Caco-2 (cell line): ENCODE data around the gene ARHGAP24. TPM values are rescaled to one million over a fixed set of nuclear protein-coding genes. Genes with fewer than 3 reads are reported as not detected.

Source experiments
- BruUV-seq: library from RNA; stranded (reverse); fragments of 400-500 nt; replicated peaks from 2 replicates; lab custom pipeline; 2021; lab: Mats Ljungman, UMichigan
- CTCF ChIA-PET: fragments of 300-600 bp; sonication (Branson Sonifier 250); formaldehyde crosslinking; loops from one replicate; lab custom pipeline; 2022; ENCODE audit warnings: antibody characterized with exemption; lab: Charles Lee
- POLR2A ChIA-PET: fragments of 300-600 bp; sonication (Branson Sonifier 250); formaldehyde crosslinking; loops from one replicate; lab custom pipeline; 2022; ENCODE audit warnings: antibody characterized with exemption; lab: Charles Lee
- DNase-seq, 2 experiments: peaks; one replicate each; pipeline versions ENCODE4 v3.0.0 to v3.0.0-alpha.2; 2020 to 2022
- H3K27me3 ChIP-seq: replicated peaks from 2 replicates; pipeline ENCODE4 v1.6.0; 2011; ENCODE audit warnings: low read length; ENCODE audit not compliant: control insufficient read depth, insufficient read depth
- H3K36me3 ChIP-seq: 2 replicates; pipeline ENCODE4 v1.5.1; 2011; ENCODE audit warnings: low read length; ENCODE audit not compliant: control insufficient read depth, insufficient read depth
- H3K4me1 ChIP-seq: fragments of 250-450 bp; sonication (Bioruptor Pico); 2 replicates; pipeline ENCODE4 v1.5.1; 2020; ENCODE audit warnings: mild to moderate bottlenecking
- H3K4me3 ChIP-seq: 2 replicates; pipeline ENCODE4 v1.5.1; 2011; ENCODE audit warnings: low read depth, mild to moderate bottlenecking, control low read depth, low read length
- H3K9me3 ChIP-seq: fragments of 250-450 bp; sonication (Bioruptor Pico); 2 replicates; pipeline ENCODE4 v1.5.1; 2020; ENCODE audit warnings: mild to moderate bottlenecking, moderate library complexity
- H3K27ac Mint-ChIP-seq: one replicate; pipeline ENCODE4 v1.8.0; 2022; ENCODE audit warnings: mixed read lengths; ENCODE audit not compliant: unreplicated experiment
- H3K27me3 Mint-ChIP-seq: one replicate; pipeline ENCODE4 v1.8.0; 2022; ENCODE audit warnings: mixed read lengths; ENCODE audit not compliant: insufficient read depth, unreplicated experiment
- H3K36me3 Mint-ChIP-seq: one replicate; pipeline ENCODE4 v1.8.0; 2022; ENCODE audit warnings: mild to moderate bottlenecking, mixed read lengths; ENCODE audit not compliant: insufficient read depth, unreplicated experiment
- H3K4me1 Mint-ChIP-seq: one replicate; pipeline ENCODE4 v1.8.0; 2022; ENCODE audit warnings: low read depth, mixed read lengths; ENCODE audit not compliant: unreplicated experiment
- H3K4me3 Mint-ChIP-seq: one replicate; pipeline ENCODE4 v1.8.0; 2022; ENCODE audit warnings: mild to moderate bottlenecking, moderate library complexity, mixed read lengths; ENCODE audit not compliant: unreplicated experiment
- H3K9me3 Mint-ChIP-seq: one replicate; pipeline ENCODE4 v1.8.0; 2022; ENCODE audit warnings: mixed read lengths; ENCODE audit not compliant: unreplicated experiment
- intact Hi-C: fragments of 100-400 bp; cut with micrococcal nuclease; formaldehyde crosslinking; loops from one replicate; pipeline ENCODE4 v1.10.0; 2022; ENCODE audit not compliant: unreplicated experiment
- total RNA-seq: library from RNA; stranded (reverse); gene quantifications from 2 replicates; pipeline ENCODE4 v1.2.3, GENCODE V29; 2022
- TF ChIP-seq, protein P1 (sequence below), 2 experiments: fragments of 200-600 bp in 1 of 2; IDR thresholded peaks; 1 replicate in 1 of 2; 2 replicates in 1 of 2; pipeline versions ENCODE4 v1.5.1 to v1.8.0; 2011 to 2022; ENCODE audit warnings: antibody characterized with exemption in 1 of 2, control low read depth in 1 of 2, inconsistent platforms in 1 of 2, low read depth in 1 of 2, low read length in 1 of 2, mild to moderate bottlenecking in 1 of 2, moderate library complexity in 1 of 2; ENCODE audit not compliant: insufficient read depth in 1 of 2, severe bottlenecking in 1 of 2, unreplicated experiment in 1 of 2

Gene ARHGAP24
- total RNA-seq, 1 experiment from 2014 or later, result 2.8 TPM

DNA sequence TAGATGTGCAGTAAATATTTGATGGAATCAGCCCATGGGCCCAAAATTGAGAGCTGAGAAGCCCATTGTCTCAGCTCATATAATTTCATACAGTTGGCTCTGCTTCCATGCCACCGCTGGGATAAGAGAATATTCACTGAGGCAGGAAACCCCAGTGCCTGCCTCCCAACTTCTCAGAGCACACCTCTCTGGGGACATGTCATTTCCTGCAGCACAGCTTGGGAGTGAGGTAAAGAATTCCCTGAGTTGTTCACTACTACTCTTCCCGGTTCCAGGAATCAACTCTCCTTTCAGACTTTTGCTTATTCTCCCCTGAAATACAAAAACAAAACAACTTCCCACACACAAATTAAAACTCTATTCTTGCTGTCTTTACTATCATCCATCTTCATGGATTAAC, 495.6 kb downstream of the ARHGAP24 start:
- Mint-ChIP-seq H3K4me1 (no peaks in the 10 kb centered on the region), H3K36me3 (no peaks in the 10 kb centered on the region), H3K4me3 (no peak overlapping the region), H3K9me3 (no peaks in the 10 kb centered on the region), H3K27me3 (no peaks in the 10 kb centered on the region), H3K27ac (no peak overlapping the region)
- intact Hi-C loops, result no loop called here
- H3K4me3 ChIP-seq, result no peak overlapping the region
- ChIA-PET CTCF (no interaction called here), POLR2A (no interaction called here)
- H3K4me1 ChIP-seq, result no peaks in the 10 kb centered on the region
- no peak for DNase-seq
- no TSS peak for BruUV-seq
- TF ChIP-seq, protein P1, sequence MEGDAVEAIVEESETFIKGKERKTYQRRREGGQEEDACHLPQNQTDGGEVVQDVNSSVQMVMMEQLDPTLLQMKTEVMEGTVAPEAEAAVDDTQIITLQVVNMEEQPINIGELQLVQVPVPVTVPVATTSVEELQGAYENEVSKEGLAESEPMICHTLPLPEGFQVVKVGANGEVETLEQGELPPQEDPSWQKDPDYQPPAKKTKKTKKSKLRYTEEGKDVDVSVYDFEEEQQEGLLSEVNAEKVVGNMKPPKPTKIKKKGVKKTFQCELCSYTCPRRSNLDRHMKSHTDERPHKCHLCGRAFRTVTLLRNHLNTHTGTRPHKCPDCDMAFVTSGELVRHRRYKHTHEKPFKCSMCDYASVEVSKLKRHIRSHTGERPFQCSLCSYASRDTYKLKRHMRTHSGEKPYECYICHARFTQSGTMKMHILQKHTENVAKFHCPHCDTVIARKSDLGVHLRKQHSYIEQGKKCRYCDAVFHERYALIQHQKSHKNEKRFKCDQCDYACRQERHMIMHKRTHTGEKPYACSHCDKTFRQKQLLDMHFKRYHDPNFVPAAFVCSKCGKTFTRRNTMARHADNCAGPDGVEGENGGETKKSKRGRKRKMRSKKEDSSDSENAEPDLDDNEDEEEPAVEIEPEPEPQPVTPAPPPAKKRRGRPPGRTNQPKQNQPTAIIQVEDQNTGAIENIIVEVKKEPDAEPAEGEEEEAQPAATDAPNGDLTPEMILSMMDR (IDR thresholded peaks at IDR 0.05; ENCODE audit: insufficient read depth in 1 of 2, low read depth in 1 of 2, low read length in 1 of 2, severe bottlenecking in 1 of 2, unreplicated experiment in 1 of 2), result no peak
- H3K36me3 ChIP-seq, result no peaks in the 10 kb centered on the region
- no peaks in the 10 kb centered on the region for H3K9me3 ChIP-seq
- H3K27me3 ChIP-seq, result no peaks in the 10 kb centered on the region

- DNase-seq, result no peak
- TF ChIP-seq, protein P1 (IDR thresholded peaks at IDR 0.05; ENCODE audit: insufficient read depth in 1 of 2, low read depth in 1 of 2, low read length in 1 of 2, severe bottlenecking in 1 of 2, unreplicated experiment in 1 of 2), result no peak
- Mint-ChIP-seq H3K9me3 (no peaks in the 10 kb centered on the region), H3K4me1 (no peaks in the 10 kb centered on the region), H3K27me3 (peaks cover 3% of the 10 kb centered on the region), H3K36me3 (no peaks in the 10 kb centered on the region), H3K27ac (no peak overlapping the region), H3K4me3 (no peak overlapping the region)
- POLR2A ChIA-PET, result no interaction called here
- Histone ChIP-seq H3K4me1 (no peaks in the 10 kb centered on the region), H3K36me3 (no peaks in the 10 kb centered on the region), H3K4me3 (no peak overlapping the region), H3K27me3 (no peaks in the 10 kb centered on the region), H3K9me3 (no peaks in the 10 kb centered on the region)
- CTCF ChIA-PET, result interaction anchor here (1.3 kb wide), 1 partner anchor 183 kb away, joined by 5 read pairs; no protein-coding TSS in a partner anchor
- BruUV-seq, result no TSS peak
- intact Hi-C loops, result no loop called here
Measured at GRCh38 chr4:85979276-85979675, 504.3 kb downstream of the ARHGAP24 start.

DNA sequence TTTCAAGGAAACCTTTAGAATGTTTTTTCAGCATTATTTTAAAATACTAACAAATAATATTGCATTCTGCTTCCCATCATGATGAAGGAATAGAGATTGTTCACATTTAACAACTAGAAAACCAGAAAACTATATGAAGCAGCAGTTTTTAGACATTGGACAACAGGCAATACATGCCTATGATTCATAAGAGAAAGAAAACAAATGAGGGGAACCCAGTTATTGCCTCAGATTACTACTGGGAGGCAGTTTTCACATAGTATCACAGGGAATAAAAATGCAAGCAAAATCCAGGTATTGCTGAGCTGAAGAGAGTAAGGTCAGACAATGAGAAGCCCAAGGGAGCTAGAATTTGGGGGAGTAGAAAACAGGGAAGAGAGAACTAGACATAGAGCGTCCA, 511.3 kb downstream of the ARHGAP24 start:
- CTCF ChIA-PET, result no interaction called here
- intact Hi-C loops, result no loop called here
- Histone ChIP-seq H3K4me1 (no peaks in the 10 kb centered on the region), H3K9me3 (no peaks in the 10 kb centered on the region), H3K4me3 (no peak overlapping the region), H3K27me3 (no peaks in the 10 kb centered on the region), H3K36me3 (no peaks in the 10 kb centered on the region)
- POLR2A ChIA-PET, result no interaction called here
- Mint-ChIP-seq H3K9me3 (no peaks in the 10 kb centered on the region), H3K27ac (no peak overlapping the region), H3K4me1 (no peaks in the 10 kb centered on the region), H3K36me3 (no peaks in the 10 kb centered on the region), H3K4me3 (no peak overlapping the region), H3K27me3 (peaks cover 5% of the 10 kb centered on the region)
- TF ChIP-seq, protein P1 (IDR thresholded peaks at IDR 0.05; ENCODE audit: insufficient read depth in 1 of 2, low read depth in 1 of 2, low read length in 1 of 2, severe bottlenecking in 1 of 2, unreplicated experiment in 1 of 2), result no peak
- DNase-seq, result no peak
- no TSS peak for BruUV-seq
